ENCODE data around the gene COLEC12. TPM values are rescaled to one million over a fixed set of nuclear protein-coding genes. Genes with fewer than 3 reads are reported as not detected.

Gene COLEC12
- total RNA-seq, 1 experiment from 2014 or later, result not detected

DNA sequence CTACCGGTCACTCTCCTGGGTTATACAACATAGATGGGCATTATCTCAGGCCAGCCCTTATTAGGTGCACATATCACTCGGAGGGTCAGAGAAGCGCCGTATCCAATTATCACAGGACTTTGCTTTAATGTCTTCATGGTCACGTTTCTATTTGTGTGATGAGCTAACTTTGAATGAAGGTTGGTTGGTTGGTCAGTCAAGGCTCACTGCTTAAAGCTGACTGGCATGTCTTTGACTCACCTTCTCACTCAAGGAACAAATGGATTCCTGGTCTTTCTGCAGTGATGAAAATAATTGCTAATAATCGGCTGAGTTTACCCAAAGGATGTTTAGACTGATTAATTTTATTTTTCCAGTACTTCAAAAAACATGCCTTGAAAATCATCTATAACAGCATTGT, 39.7 kb downstream of the COLEC12 start:
- H3K9me3 Mint-ChIP-seq (ENCODE audit: low read depth, unreplicated experiment), result peaks cover 7% of the 10 kb centered on the region
- TF ChIP-seq, protein P1, sequence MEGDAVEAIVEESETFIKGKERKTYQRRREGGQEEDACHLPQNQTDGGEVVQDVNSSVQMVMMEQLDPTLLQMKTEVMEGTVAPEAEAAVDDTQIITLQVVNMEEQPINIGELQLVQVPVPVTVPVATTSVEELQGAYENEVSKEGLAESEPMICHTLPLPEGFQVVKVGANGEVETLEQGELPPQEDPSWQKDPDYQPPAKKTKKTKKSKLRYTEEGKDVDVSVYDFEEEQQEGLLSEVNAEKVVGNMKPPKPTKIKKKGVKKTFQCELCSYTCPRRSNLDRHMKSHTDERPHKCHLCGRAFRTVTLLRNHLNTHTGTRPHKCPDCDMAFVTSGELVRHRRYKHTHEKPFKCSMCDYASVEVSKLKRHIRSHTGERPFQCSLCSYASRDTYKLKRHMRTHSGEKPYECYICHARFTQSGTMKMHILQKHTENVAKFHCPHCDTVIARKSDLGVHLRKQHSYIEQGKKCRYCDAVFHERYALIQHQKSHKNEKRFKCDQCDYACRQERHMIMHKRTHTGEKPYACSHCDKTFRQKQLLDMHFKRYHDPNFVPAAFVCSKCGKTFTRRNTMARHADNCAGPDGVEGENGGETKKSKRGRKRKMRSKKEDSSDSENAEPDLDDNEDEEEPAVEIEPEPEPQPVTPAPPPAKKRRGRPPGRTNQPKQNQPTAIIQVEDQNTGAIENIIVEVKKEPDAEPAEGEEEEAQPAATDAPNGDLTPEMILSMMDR (IDR thresholded peaks at IDR 0.05; ENCODE audit: unreplicated experiment), result no peak
- no TSS peak for BruUV-seq (replicated peaks)
- peaks cover 13% of the 10 kb centered on the region for H3K4me1 Mint-ChIP-seq (ENCODE audit: low read depth, unreplicated experiment)
- DNase-seq, result no peak
- H3K27me3 Mint-ChIP-seq (ENCODE audit: unreplicated experiment), result peaks cover 68% of the 10 kb centered on the region
- H3K27ac Mint-ChIP-seq (ENCODE audit: unreplicated experiment), result no peak overlapping the region
- no peaks in the 10 kb centered on the region for H3K36me3 Mint-ChIP-seq (ENCODE audit: insufficient read depth, unreplicated experiment)
- CTCF ChIA-PET, result no interaction called here
- intact Hi-C loops (cut with micrococcal nuclease; ENCODE audit: unreplicated experiment), result no loop called here
- H3K4me3 Mint-ChIP-seq (ENCODE audit: low read depth, unreplicated experiment), result no peak overlapping the region

DNA sequence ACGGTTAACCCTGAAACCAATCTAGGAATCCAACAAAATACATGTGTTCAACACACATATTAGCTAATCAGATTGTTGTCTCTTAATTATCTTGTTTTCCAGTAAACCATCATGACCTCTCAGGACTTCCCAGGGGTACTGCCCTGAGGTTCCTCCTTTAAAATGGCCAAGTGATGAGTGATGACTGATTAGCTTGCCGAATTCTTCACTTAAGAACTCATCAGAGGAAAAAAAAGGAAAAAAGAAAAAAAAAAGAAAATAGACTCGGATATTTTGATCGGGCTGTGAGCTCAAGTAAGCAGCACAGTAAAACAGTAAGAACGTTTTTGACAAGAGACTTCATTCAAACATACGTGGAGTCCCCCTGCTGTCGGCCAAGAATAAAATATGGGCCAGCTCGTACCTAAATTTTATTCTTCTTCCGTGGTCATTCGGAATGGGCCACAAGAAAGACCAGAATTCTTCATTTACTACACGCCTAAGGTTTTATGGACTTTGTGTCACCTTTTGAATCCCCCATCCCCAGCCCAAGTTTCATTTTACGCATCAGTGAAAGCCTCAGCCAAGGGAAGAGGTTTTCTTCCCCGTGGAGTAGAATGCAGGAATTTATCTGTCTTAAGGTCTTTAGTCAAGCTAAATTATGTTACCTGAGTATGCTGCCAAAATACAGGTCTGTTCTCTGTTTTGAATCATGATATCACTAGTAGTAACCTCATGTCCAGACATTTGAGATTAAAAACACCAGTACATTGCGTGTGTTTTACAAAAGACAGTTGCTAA, 40.5 kb downstream of the COLEC12 start:
- Mint-ChIP-seq H3K4me3 (ENCODE audit: low read depth, unreplicated experiment) (no peak overlapping the region), H3K36me3 (ENCODE audit: insufficient read depth, unreplicated experiment) (no peaks in the 10 kb centered on the region), H3K27ac (ENCODE audit: unreplicated experiment) (no peak overlapping the region), H3K9me3 (ENCODE audit: low read depth, unreplicated experiment) (peaks cover 7% of the 10 kb centered on the region), H3K4me1 (ENCODE audit: low read depth, unreplicated experiment) (peaks cover 13% of the 10 kb centered on the region), H3K27me3 (ENCODE audit: unreplicated experiment) (peaks cover 68% of the 10 kb centered on the region)
- no peak for DNase-seq
- CTCF ChIA-PET, result interaction anchor here (0.7 kb wide), 1 partner anchor 160 kb away, joined by 3 read pairs; no protein-coding TSS in a partner anchor
- BruUV-seq (replicated peaks), result no TSS peak
- TF ChIP-seq, protein P1 (IDR thresholded peaks at IDR 0.05; ENCODE audit: unreplicated experiment), result no peak
- intact Hi-C loops (cut with micrococcal nuclease; ENCODE audit: unreplicated experiment), result no loop called here

DNA sequence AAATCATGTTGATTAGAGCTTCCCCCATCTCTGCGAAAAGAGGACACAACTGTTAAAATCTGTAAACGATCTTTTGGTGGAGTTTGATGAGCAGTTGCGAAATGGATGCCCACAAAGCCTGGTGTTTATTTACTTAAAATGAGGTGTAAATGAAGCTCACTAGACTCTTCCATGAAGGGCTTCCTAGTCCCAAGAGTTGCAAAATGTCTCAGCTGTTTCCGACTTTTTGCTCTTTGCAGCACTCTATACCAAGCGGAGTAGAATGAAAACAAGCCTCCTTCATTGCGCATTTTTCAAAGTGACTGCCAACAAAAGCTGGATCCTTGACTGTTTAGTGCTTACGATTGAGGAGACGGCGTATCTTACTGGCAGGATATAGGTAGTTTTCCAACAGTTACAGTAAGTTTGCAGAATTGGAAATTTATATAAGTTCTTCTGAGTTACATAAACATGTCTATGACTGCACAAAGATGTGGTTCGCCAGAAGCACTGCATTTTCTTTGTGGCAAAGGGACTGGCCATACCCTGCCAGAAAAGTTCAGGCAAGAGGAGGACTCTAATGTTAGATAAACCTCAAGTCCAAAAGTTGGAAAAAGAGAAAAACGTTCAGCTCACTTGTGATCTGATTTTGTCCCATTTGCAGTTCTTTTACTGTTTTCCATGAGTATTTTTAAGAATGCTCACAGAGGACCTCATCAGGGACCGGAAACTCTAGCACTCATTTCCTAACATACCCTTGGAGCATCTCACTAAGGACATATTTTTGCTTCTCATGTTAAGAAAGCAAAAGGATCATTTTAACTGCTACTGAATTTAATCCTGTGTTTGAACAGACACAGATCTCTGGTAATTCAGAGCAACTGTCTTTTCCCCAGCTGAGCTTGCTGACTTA, 42.7 kb downstream of the COLEC12 start:
- CTCF ChIA-PET, result no interaction called here
- H3K36me3 Mint-ChIP-seq (ENCODE audit: insufficient read depth, unreplicated experiment), result no peaks in the 10 kb centered on the region
- H3K27ac Mint-ChIP-seq (ENCODE audit: unreplicated experiment), result no peak overlapping the region
- H3K4me1 Mint-ChIP-seq (ENCODE audit: low read depth, unreplicated experiment), result no peaks in the 10 kb centered on the region
- BruUV-seq (replicated peaks), result no TSS peak
- intact Hi-C loops (cut with micrococcal nuclease; ENCODE audit: unreplicated experiment), result no loop called here
- TF ChIP-seq, protein P1 (IDR thresholded peaks at IDR 0.05; ENCODE audit: unreplicated experiment), result no peak
- DNase-seq, result no peak
- H3K27me3 Mint-ChIP-seq (ENCODE audit: unreplicated experiment), result peaks cover 68% of the 10 kb centered on the region
- H3K4me3 Mint-ChIP-seq (ENCODE audit: low read depth, unreplicated experiment), result no peak overlapping the region
- peaks cover 10% of the 10 kb centered on the region for H3K9me3 Mint-ChIP-seq (ENCODE audit: low read depth, unreplicated experiment)

DNA sequence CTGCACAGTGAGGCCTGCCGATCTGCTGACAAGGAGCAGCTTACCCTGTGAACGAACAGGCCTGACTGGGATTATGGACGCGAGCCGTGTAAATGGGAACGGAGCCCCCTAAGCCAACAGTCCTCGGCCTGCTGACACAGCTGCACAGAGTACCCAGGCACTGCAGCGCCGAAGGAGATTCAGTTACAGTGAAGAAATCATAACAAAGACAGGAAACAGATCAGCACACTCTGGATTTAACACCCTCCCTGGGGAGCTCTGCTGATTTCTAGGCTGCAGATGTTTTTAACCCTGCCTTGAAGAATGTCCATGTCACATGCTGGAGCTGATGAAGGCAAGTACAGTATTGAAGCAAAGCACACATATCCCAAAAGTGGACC, 43.4 kb downstream of the COLEC12 start:
- Mint-ChIP-seq H3K36me3 (ENCODE audit: insufficient read depth, unreplicated experiment) (no peaks in the 10 kb centered on the region), H3K27ac (ENCODE audit: unreplicated experiment) (no peak overlapping the region), H3K27me3 (ENCODE audit: unreplicated experiment) (peaks cover 67% of the 10 kb centered on the region), H3K4me1 (ENCODE audit: low read depth, unreplicated experiment) (no peaks in the 10 kb centered on the region), H3K4me3 (ENCODE audit: low read depth, unreplicated experiment) (no peak overlapping the region), H3K9me3 (ENCODE audit: low read depth, unreplicated experiment) (peaks cover 10% of the 10 kb centered on the region)
- no peak for DNase-seq
- TF ChIP-seq, protein P1 (IDR thresholded peaks at IDR 0.05; ENCODE audit: unreplicated experiment), result no peak
- BruUV-seq (replicated peaks), result no TSS peak
- intact Hi-C loops (cut with micrococcal nuclease; ENCODE audit: unreplicated experiment), result no loop called here
- CTCF ChIA-PET, result no interaction called here

Data from Calu3 (cell line).